ENCODE measurements around the gene UBE2Q1.

Gene UBE2Q1

GRCh38 chr1:154591206-154591605 is 32.7 kb upstream of the UBE2Q1 start:
- Histone ChIP-seq H3K4me3 (ENCODE audit: low read length in 2 of 2) (no peak overlapping the region), H3K4me1 (ENCODE audit: control insufficient read depth, insufficient read depth, low read length) (no peaks in the 10 kb centered on the region), H3K27me3 (ENCODE audit: control insufficient read depth in 1 of 2, insufficient read depth in 2 of 2, low read length in 2 of 2) (no peaks in the 10 kb centered on the region), H3K9ac (ENCODE audit: low read length in 2 of 2) (no peak overlapping the region), H3K36me3 (ENCODE audit: control insufficient read depth in 2 of 2, insufficient read depth in 2 of 2, low read length in 2 of 2) (peaks cover 76 to 79% of the 10 kb centered on the region in 2 donors), H3K9me3 (ENCODE audit: control insufficient read depth in 2 of 2, low read length in 2 of 2) (no peaks in the 10 kb centered on the region), H3K27ac (ENCODE audit: low read length) (no peak overlapping the region)

- Histone ChIP-seq H3K9me3 (ENCODE audit: control insufficient read depth in 2 of 2, low read length in 2 of 2) (no peaks in the 10 kb centered on the region), H3K36me3 (ENCODE audit: control insufficient read depth in 2 of 2, insufficient read depth in 2 of 2, low read length in 2 of 2) (peaks cover 77 to 79% of the 10 kb centered on the region in 2 donors), H3K4me1 (ENCODE audit: control insufficient read depth, insufficient read depth, low read length) (no peaks in the 10 kb centered on the region), H3K27me3 (ENCODE audit: control insufficient read depth in 1 of 2, insufficient read depth in 2 of 2, low read length in 2 of 2) (no peaks in the 10 kb centered on the region), H3K9ac (ENCODE audit: low read length in 2 of 2) (no peak overlapping the region), H3K4me3 (ENCODE audit: low read length in 2 of 2) (no peak overlapping the region), H3K27ac (ENCODE audit: low read length) (no peak overlapping the region)
These were observed 32.3 kb upstream of the UBE2Q1 start for GRCh38 chr1:154590756-154591155.

GRCh38 chr1:154589780-154590179 is 31.3 kb upstream of the UBE2Q1 start:
- no peak overlapping the region for H3K4me3 ChIP-seq (ENCODE audit: low read length in 2 of 2)
- peaks cover 80 to 83% of the 10 kb centered on the region in 2 donors for H3K36me3 ChIP-seq (ENCODE audit: control insufficient read depth in 2 of 2, insufficient read depth in 2 of 2, low read length in 2 of 2)
- H3K9me3 ChIP-seq (ENCODE audit: control insufficient read depth in 2 of 2, low read length in 2 of 2), result no peaks in the 10 kb centered on the region
- H3K27me3 ChIP-seq (ENCODE audit: control insufficient read depth in 1 of 2, insufficient read depth in 2 of 2, low read length in 2 of 2), result no peaks in the 10 kb centered on the region
- no peak overlapping the region for H3K9ac ChIP-seq (ENCODE audit: low read length in 2 of 2)
- H3K4me1 ChIP-seq (ENCODE audit: control insufficient read depth, insufficient read depth, low read length), result no peaks in the 10 kb centered on the region
- no peak overlapping the region for H3K27ac ChIP-seq (ENCODE audit: low read length)

GRCh38 chr1:154586641-154587040 is 28.2 kb upstream of the UBE2Q1 start:
- Histone ChIP-seq H3K4me1 (ENCODE audit: control insufficient read depth, insufficient read depth, low read length) (no peaks in the 10 kb centered on the region), H3K9me3 (ENCODE audit: control insufficient read depth in 2 of 2, low read length in 2 of 2) (no peaks in the 10 kb centered on the region), H3K4me3 (ENCODE audit: low read length in 2 of 2) (no peak overlapping the region), H3K9ac (ENCODE audit: low read length in 2 of 2) (peak overlapping the region in 1 of 2 donors; percentile 13), H3K27ac (ENCODE audit: low read length) (no peak overlapping the region), H3K36me3 (ENCODE audit: control insufficient read depth in 2 of 2, insufficient read depth in 2 of 2, low read length in 2 of 2) (peaks cover 83 to 88% of the 10 kb centered on the region in 2 donors), H3K27me3 (ENCODE audit: control insufficient read depth in 1 of 2, insufficient read depth in 2 of 2, low read length in 2 of 2) (no peaks in the 10 kb centered on the region)

GRCh38 chr1:154586231-154586630 is 27.8 kb upstream of the UBE2Q1 start:
- H3K4me3 ChIP-seq (ENCODE audit: low read length in 2 of 2), result no peak overlapping the region
- H3K27ac ChIP-seq (ENCODE audit: low read length), result no peak overlapping the region
- peaks cover 79 to 89% of the 10 kb centered on the region in 2 donors for H3K36me3 ChIP-seq (ENCODE audit: control insufficient read depth in 2 of 2, insufficient read depth in 2 of 2, low read length in 2 of 2)

GRCh38 chr1:154584267-154584994 is 26.0 kb upstream of the UBE2Q1 start:
- peaks cover 83 to 88% of the 10 kb centered on the region in 2 donors for H3K36me3 ChIP-seq (ENCODE audit: control insufficient read depth in 2 of 2, insufficient read depth in 2 of 2, low read length in 2 of 2)
- no peak overlapping the region for H3K4me3 ChIP-seq (ENCODE audit: low read length in 2 of 2)
- H3K27ac ChIP-seq (ENCODE audit: low read length), result peak overlapping the region; percentile 31
- no peaks in the 10 kb centered on the region for H3K9me3 ChIP-seq (ENCODE audit: control insufficient read depth in 2 of 2, low read length in 2 of 2)
- H3K9ac ChIP-seq (ENCODE audit: low read length in 2 of 2), result no peak overlapping the region
- H3K27me3 ChIP-seq (ENCODE audit: control insufficient read depth in 1 of 2, insufficient read depth in 2 of 2, low read length in 2 of 2), result no peaks in the 10 kb centered on the region
- H3K4me1 ChIP-seq (ENCODE audit: control insufficient read depth, insufficient read depth, low read length), result no peaks in the 10 kb centered on the region

More at GRCh38 chr1:154586231-154586630, 27.8 kb upstream of the UBE2Q1 start:
- peak overlapping the region in 1 of 2 donors; percentile 13 for H3K9ac ChIP-seq (ENCODE audit: low read length in 2 of 2)
- no peaks in the 10 kb centered on the region for H3K9me3 ChIP-seq (ENCODE audit: control insufficient read depth in 2 of 2, low read length in 2 of 2)
- H3K27me3 ChIP-seq (ENCODE audit: control insufficient read depth in 1 of 2, insufficient read depth in 2 of 2, low read length in 2 of 2), result no peaks in the 10 kb centered on the region
- no peaks in the 10 kb centered on the region for H3K4me1 ChIP-seq (ENCODE audit: control insufficient read depth, insufficient read depth, low read length)

GRCh38 chr1:154583773-154584172 is 25.3 kb upstream of the UBE2Q1 start:
- Histone ChIP-seq H3K36me3 (ENCODE audit: control insufficient read depth in 2 of 2, insufficient read depth in 2 of 2, low read length in 2 of 2) (peaks cover 80 to 86% of the 10 kb centered on the region in 2 donors), H3K4me3 (ENCODE audit: low read length in 2 of 2) (no peak overlapping the region), H3K9me3 (ENCODE audit: control insufficient read depth in 2 of 2, low read length in 2 of 2) (no peaks in the 10 kb centered on the region), H3K9ac (ENCODE audit: low read length in 2 of 2) (no peak overlapping the region), H3K27ac (ENCODE audit: low read length) (peak overlapping the region; percentile 31), H3K4me1 (ENCODE audit: control insufficient read depth, insufficient read depth, low read length) (no peaks in the 10 kb centered on the region), H3K27me3 (ENCODE audit: control insufficient read depth in 1 of 2, insufficient read depth in 2 of 2, low read length in 2 of 2) (no peaks in the 10 kb centered on the region)

GRCh38 chr1:154582885-154583284 is 24.4 kb upstream of the UBE2Q1 start:
- H3K4me1 ChIP-seq (ENCODE audit: control insufficient read depth, insufficient read depth, low read length), result peaks cover 2% of the 10 kb centered on the region
- H3K4me3 ChIP-seq (ENCODE audit: low read length in 2 of 2), result no peak overlapping the region
- no peaks in the 10 kb centered on the region for H3K27me3 ChIP-seq (ENCODE audit: control insufficient read depth in 1 of 2, insufficient read depth in 2 of 2, low read length in 2 of 2)
- no peak overlapping the region for H3K9ac ChIP-seq (ENCODE audit: low read length in 2 of 2)
- H3K36me3 ChIP-seq (ENCODE audit: control insufficient read depth in 2 of 2, insufficient read depth in 2 of 2, low read length in 2 of 2), result peaks cover 77 to 83% of the 10 kb centered on the region in 2 donors
- H3K9me3 ChIP-seq (ENCODE audit: control insufficient read depth in 2 of 2, low read length in 2 of 2), result no peaks in the 10 kb centered on the region
- H3K27ac ChIP-seq (ENCODE audit: low read length), result no peak overlapping the region

GRCh38 chr1:154581766-154582165 is 23.3 kb upstream of the UBE2Q1 start:
- Histone ChIP-seq H3K9me3 (ENCODE audit: control insufficient read depth in 2 of 2, low read length in 2 of 2) (no peaks in the 10 kb centered on the region), H3K9ac (ENCODE audit: low read length in 2 of 2) (no peak overlapping the region), H3K27me3 (ENCODE audit: control insufficient read depth in 1 of 2, insufficient read depth in 2 of 2, low read length in 2 of 2) (no peaks in the 10 kb centered on the region), H3K27ac (ENCODE audit: low read length) (no peak overlapping the region), H3K36me3 (ENCODE audit: control insufficient read depth in 2 of 2, insufficient read depth in 2 of 2, low read length in 2 of 2) (peaks cover 68 to 72% of the 10 kb centered on the region in 2 donors), H3K4me1 (ENCODE audit: control insufficient read depth, insufficient read depth, low read length) (peaks cover 11% of the 10 kb centered on the region), H3K4me3 (ENCODE audit: low read length in 2 of 2) (no peak overlapping the region)

GRCh38 chr1:154579374-154579773 is 20.9 kb upstream of the UBE2Q1 start:
- H3K36me3 ChIP-seq (ENCODE audit: control insufficient read depth in 2 of 2, insufficient read depth in 2 of 2, low read length in 2 of 2), result peaks cover 44 to 48% of the 10 kb centered on the region in 2 donors
- no peak overlapping the region for H3K4me3 ChIP-seq (ENCODE audit: low read length in 2 of 2)
- H3K9ac ChIP-seq (ENCODE audit: low read length in 2 of 2), result no peak overlapping the region
- H3K9me3 ChIP-seq (ENCODE audit: control insufficient read depth in 2 of 2, low read length in 2 of 2), result no peaks in the 10 kb centered on the region
- peaks cover 11% of the 10 kb centered on the region for H3K4me1 ChIP-seq (ENCODE audit: control insufficient read depth, insufficient read depth, low read length)
- no peaks in the 10 kb centered on the region for H3K27me3 ChIP-seq (ENCODE audit: control insufficient read depth in 1 of 2, insufficient read depth in 2 of 2, low read length in 2 of 2)
- H3K27ac ChIP-seq (ENCODE audit: low read length), result no peak overlapping the region

GRCh38 chr1:154578058-154578418 is 19.6 kb upstream of the UBE2Q1 start:
- Histone ChIP-seq H3K27me3 (ENCODE audit: control insufficient read depth in 1 of 2, insufficient read depth in 2 of 2, low read length in 2 of 2) (peaks cover 0 to 2% of the 10 kb centered on the region in 2 donors), H3K36me3 (ENCODE audit: control insufficient read depth in 2 of 2, insufficient read depth in 2 of 2, low read length in 2 of 2) (peaks cover 34 to 35% of the 10 kb centered on the region in 2 donors), H3K4me1 (ENCODE audit: control insufficient read depth, insufficient read depth, low read length) (peaks cover 11% of the 10 kb centered on the region), H3K4me3 (ENCODE audit: low read length in 2 of 2) (no peak overlapping the region), H3K9me3 (ENCODE audit: control insufficient read depth in 2 of 2, low read length in 2 of 2) (no peaks in the 10 kb centered on the region), H3K27ac (ENCODE audit: low read length) (no peak overlapping the region), H3K9ac (ENCODE audit: low read length in 2 of 2) (no peak overlapping the region)
